HFFc6 (cell line): ENCODE data around the gene COG6. TPM values are rescaled to one million over a fixed set of nuclear protein-coding genes. Genes with fewer than 3 reads are reported as not detected.

Source experiments
- DNase-seq: peaks from one replicate; pipeline ENCODE4 v3.0.0-alpha.2; 2018
- H3K27ac Mint-ChIP-seq: 2 replicates; pipeline ENCODE4 v1.8.0; 2020; ENCODE audit warnings: mild to moderate bottlenecking, mixed read lengths
- H3K27me3 Mint-ChIP-seq: 2 replicates; pipeline ENCODE4 v1.8.0; 2021; ENCODE audit warnings: mild to moderate bottlenecking, moderate library complexity, mixed read lengths; ENCODE audit not compliant: insufficient read depth
- H3K36me3 Mint-ChIP-seq: 2 replicates; pipeline ENCODE4 v1.8.0; 2021; ENCODE audit warnings: low read depth, mixed read lengths
- H3K4me1 Mint-ChIP-seq: 2 replicates; pipeline ENCODE4 v1.8.0; 2020; ENCODE audit warnings: low read depth, mixed read lengths
- H3K4me3 Mint-ChIP-seq: 2 replicates; pipeline ENCODE4 v1.8.0; 2020; ENCODE audit warnings: mild to moderate bottlenecking, moderate library complexity, mixed read lengths
- H3K9me3 Mint-ChIP-seq: 2 replicates; pipeline ENCODE4 v1.8.0; 2020; ENCODE audit warnings: mild to moderate bottlenecking, mixed read lengths
- CTCF ChIP-seq: fragments of 200-600 bp; sonication (generic); IDR thresholded peaks from 2 replicates; pipeline ENCODE4 v1.5.0; 2021; ENCODE audit warnings: antibody characterized with exemption, mild to moderate bottlenecking
- microRNA-seq: library from miRNA; unstranded; fragments of <30 nt; microRNA quantifications from one replicate; pipeline ENCODE4, GENCODE V29; 2019
- total RNA-seq, 6 experiments: library from RNA; stranded (reverse); fragmentation: NEBNext Ultra II Directional; extraction: Animal tissue kit (Norgen Biotek cat#: 25700); gene quantifications; 2 replicates in 1 of 6; 3 replicates in 5 of 6; pipeline ENCODE4 v1.2.3, GENCODE V29; 2021

The COG6 gene
- total RNA-seq, 6 experiments from 2014 or later, result 43.1 to 56.0 (median 47.2) TPM

- DNase-seq, result no peak
- H3K4me3 Mint-ChIP-seq, result no peak overlapping the region
- H3K27ac Mint-ChIP-seq, result no peak overlapping the region
- H3K9me3 Mint-ChIP-seq, result peaks cover 18% of the 10 kb centered on the region
- H3K4me1 Mint-ChIP-seq, result peaks cover 17% of the 10 kb centered on the region
- H3K36me3 Mint-ChIP-seq, result peaks cover 8% of the 10 kb centered on the region; the same call in 1 of the 2 replicates
- no peak for TF ChIP-seq CTCF
- H3K27me3 Mint-ChIP-seq, result peaks cover 1% of the 10 kb centered on the region; the same call in 1 of the 2 replicates
Observed at GRCh38 chr13:39786091-39786490, 130.6 kb downstream of the COG6 start.

- DNase-seq, result no peak
- Mint-ChIP-seq H3K4me1 (peaks cover 16% of the 10 kb centered on the region), H3K4me3 (no peak overlapping the region), H3K36me3 (peaks cover 8% of the 10 kb centered on the region; the same call in 1 of the 2 replicates), H3K27ac (no peak overlapping the region), H3K9me3 (peaks cover 18% of the 10 kb centered on the region), H3K27me3 (peaks cover 1% of the 10 kb centered on the region; the same call in 1 of the 2 replicates)
- no peak for TF ChIP-seq CTCF
Observed at GRCh38 chr13:39787086-39787487, 131.6 kb downstream of the COG6 start.

- peaks cover 1% of the 10 kb centered on the region; the same call in 1 of the 2 replicates for H3K27me3 Mint-ChIP-seq
- peaks cover 8% of the 10 kb centered on the region; the same call in 1 of the 2 replicates for H3K36me3 Mint-ChIP-seq
- H3K27ac Mint-ChIP-seq, result no peak overlapping the region
- H3K4me3 Mint-ChIP-seq, result no peak overlapping the region
- no peak for TF ChIP-seq CTCF
- H3K9me3 Mint-ChIP-seq, result peaks cover 18% of the 10 kb centered on the region
- peaks cover 16% of the 10 kb centered on the region for H3K4me1 Mint-ChIP-seq
- no peak for DNase-seq
Observed at GRCh38 chr13:39788102-39788501, 132.6 kb downstream of the COG6 start.

DNA sequence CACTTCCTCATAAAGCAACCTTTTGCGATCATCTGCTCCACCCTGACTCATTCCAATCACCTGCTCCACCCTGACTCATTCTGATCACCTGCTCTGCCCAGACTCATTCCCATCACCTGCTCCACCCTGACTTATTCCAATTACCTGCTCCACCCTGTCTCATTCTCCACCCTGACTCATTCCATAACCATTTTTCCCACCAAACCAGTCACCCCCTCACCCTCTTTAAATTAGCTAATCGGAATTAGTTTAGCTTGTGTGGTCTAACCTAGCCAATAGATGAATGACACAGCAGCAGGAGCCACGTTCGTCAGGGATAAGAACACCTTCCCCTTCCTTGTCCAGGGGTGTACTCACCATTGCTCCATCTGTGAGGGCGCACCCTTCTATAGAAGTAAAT lies 134.0 kb downstream of the COG6 start:
- no peak overlapping the region for H3K4me3 Mint-ChIP-seq
- DNase-seq, result no peak
- H3K9me3 Mint-ChIP-seq, result peaks cover 27% of the 10 kb centered on the region
- H3K27me3 Mint-ChIP-seq, result no peaks in the 10 kb centered on the region; the same call in 1 of the 2 replicates
- H3K27ac Mint-ChIP-seq, result no peak overlapping the region
- TF ChIP-seq CTCF, result no peak
- peaks cover 5% of the 10 kb centered on the region for H3K4me1 Mint-ChIP-seq
- H3K36me3 Mint-ChIP-seq, result peaks cover 8% of the 10 kb centered on the region; the same call in 1 of the 2 replicates

Small RNA genes within 50 kb of the gene (microRNA-seq; reads per million reads assigned to microRNA genes)
- not detected for gene MIR4305

Other genes starting within 250 kb of the COG6 start
- gene LHFPL6, start 52.5 kb upstream of the COG6 start, total RNA-seq, result 10 to 100 TPM; 57.5 to 75.3 (median 61.4) TPM